ENCODE measurements around the gene UGT1A6.

DNA sequence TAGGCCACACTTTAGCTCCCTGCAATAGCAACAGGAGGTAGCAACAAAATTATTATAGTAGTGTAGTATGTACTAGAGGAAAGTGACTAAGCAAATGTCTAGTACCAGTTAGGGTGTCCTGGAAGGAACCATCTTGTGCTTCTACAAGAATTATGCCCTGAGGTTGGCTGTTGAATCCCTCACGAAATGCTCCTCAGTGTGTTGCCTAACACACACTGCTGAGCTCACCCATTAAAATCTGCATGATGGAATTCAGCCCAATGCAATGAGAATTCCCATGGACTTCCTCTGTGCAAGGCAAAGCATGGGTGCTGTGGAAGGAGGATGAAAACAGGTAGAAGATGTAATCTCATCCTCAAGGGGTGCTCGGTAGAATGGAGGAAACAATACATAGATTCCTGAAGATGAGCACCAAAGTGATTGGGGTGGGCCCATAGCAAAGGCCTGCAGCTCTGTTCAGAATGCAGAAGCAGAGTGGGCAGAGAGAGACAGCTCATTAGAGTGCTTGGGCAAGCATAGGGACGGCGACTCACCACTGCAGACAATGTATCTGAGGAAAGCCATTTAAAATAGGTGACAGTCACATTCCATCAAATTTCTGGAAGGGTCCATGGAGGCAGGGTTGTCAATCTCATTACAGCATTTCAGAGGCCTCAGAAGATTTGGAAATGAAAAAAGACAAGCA lies 12.2 kb upstream of the UGT1A6 start:
- TF ChIP-seq EZH2 (IDR thresholded peaks at IDR 0.05; ENCODE audit: low read length, missing control alignments) (no peak), CTCF (conservative IDR thresholded peaks at IDR 0.05 in 1 of 2, IDR thresholded peaks at IDR 0.05 in 1 of 2; ENCODE audit: low read depth in 1 of 2, low read length in 2 of 2) (no peak)

Measured in fibroblast of lung (primary cell).